HG02610 (cell line): ENCODE results near the gene C1orf87.

Source experiments
- ATAC-seq: cut with Tn5 transposase; IDR thresholded peaks from one replicate; pipeline ENCODE4 v1.9.1; 2021; ENCODE audit warnings: mild to moderate bottlenecking, moderate library complexity; ENCODE audit not compliant: unreplicated experiment

Gene C1orf87

DNA sequence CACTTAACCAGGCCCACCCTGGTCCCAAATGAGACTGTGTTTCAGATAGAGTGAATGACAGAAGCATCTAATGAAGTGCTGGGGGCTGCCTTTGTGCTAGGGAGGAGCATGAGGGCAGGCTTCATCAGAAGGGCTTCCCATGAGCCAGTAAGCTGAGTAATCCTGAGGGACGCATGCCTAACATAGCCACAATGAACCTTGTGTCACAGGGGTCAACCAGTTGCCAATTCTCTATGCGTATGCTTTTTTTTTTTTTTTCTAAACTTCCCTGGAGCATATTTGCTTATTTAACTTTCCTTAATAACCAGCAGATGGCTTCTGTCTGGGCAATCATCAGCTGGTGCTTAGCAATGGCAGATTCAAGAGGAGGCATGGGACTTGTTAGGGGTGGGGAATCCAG lies 121.5 kb downstream of the C1orf87 start:
- ATAC-seq, result no peak

DNA sequence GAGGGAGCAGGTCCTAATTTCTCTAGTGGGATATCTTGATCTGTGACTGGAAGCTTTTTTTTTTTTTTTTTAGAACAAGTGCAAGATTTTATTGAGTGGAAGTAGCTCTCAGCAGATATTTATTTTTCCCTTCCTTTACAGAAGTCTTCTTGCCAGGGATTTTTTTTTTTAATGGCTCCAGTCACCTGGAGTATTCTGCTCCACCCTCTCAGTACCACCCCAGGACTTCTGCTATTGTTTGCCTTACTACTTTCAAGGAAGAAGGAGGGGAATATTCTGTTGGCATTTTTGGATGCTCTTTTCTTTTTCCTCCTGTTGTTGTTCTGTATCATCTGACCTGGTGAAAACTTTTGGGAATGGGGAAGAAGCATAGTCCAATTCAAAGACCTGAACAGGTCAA lies 123.9 kb downstream of the C1orf87 start:
- ATAC-seq, result no peak

DNA sequence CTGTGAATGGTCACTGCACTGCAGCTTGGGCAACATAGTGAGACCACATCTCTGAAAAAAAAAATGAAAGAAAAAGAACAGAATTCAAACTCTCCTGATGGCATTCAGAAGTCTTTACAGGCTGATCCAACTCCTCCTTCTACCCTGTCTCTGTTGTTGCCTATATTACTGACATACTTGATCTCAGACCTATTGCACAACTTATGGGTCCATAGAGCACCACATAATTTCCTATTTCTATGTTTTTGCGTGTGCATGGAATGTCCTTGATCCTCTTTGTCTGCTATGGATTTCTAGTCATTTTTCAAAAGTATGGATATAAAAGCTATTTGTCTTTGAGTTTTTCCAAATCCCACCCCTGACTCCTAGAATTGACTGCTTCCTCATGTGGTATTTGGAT lies 124.6 kb downstream of the C1orf87 start:
- no peak for ATAC-seq

DNA sequence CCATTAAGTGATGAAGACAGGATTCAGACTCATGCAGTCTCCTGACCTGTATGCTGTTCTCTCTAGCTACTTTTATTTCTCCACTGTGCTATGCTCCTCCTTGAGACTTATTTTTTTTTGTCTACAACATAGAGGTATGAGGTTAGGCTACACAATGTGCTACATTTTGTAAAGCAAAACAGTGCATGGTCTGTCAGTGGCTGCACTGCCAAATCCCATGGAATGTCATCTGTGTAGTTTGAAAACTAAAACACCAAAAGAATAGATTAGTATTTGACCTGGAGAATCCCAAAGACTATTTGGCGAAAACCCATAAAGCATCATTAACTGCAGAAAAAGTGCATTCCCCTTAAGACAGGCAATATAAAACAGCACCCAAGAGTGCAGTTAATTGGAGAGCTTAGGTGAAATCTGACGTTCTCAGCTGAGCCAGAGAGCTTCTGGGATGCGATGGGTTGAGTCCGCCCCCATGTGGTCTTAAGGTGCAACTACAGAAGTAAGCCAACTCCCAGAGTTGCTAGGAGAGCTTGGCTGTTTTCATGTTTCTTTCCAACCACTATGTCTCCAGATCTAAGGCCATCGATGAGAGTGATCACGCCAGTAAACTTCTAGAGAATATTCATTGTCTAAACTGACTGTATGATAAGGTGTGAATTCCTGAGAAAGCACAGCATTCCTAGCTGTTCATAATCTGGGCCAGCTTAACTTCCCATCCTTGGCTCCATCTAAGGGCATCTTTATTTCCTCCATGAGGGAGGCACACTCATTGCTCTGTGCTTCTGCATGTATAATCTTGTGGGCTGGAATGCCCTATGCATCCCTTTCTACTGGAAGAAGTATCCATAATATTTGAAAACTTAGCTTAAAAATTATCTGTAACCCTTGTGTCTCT lies 126.3 kb downstream of the C1orf87 start:
- ATAC-seq, result peak; percentile 94

DNA sequence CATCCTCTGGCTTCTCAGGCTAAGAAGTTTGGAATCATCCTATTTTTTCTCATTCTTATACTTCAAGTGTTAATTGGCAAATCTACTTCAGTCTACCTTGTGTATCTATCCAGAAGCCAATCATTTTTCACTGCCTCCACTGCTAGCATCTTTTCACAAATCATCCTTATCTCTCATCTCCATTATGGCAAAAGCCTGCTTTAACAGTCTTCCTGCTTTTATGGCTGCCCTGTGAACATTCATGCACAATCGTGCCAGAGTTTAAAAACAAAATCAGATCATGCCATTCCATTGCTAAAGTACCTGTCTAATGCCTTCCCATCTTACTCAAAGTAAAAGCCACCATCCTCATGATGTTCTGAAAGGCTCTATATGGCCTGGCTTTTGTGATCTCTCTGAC lies 127.8 kb downstream of the C1orf87 start:
- ATAC-seq, result no peak
